Keratinocyte (primary cell): ENCODE results near the gene CRIM1.

Source experiments
- CTCF ChIP-seq, 3 experiments: IDR thresholded peaks in 1 of 3; conservative IDR thresholded peaks in 1 of 3; optimal IDR thresholded peaks in 1 of 3; 2 replicates in 2 of 3; 3 replicates in 1 of 3; pipeline versions ENCODE3 to v1.5.1; 2011; ENCODE audit warnings: low read length in 3 of 3, mild to moderate bottlenecking in 3 of 3, moderate library complexity in 2 of 3, control low read depth in 1 of 3, inconsistent platforms in 1 of 3; ENCODE audit not compliant: insufficient read depth in 2 of 3; ENCODE audit errors: extremely low read depth in 1 of 3
- EZH2 ChIP-seq: IDR thresholded peaks from one replicate; pipeline ENCODE4 v1.6.1; 2012; ENCODE audit warnings: inconsistent platforms, mild to moderate bottlenecking, low read length, moderate library complexity

- TF ChIP-seq CTCF (optimal IDR thresholded peaks at IDR 0.05 in 1 of 3, IDR thresholded peaks at IDR 0.05 in 1 of 3, conservative IDR thresholded peaks at IDR 0.05 in 1 of 3; ENCODE audit: extremely low read depth in 1 of 3, insufficient read depth in 2 of 3, low read length in 3 of 3): no peak
- no peak for TF ChIP-seq EZH2
Observed at GRCh38 chr2:36476411-36476810, 120.8 kb downstream of the CRIM1 start.
